ENCODE results near the gene ZNRD2.
"Not testable (repeated sequence)": the region's sequence is repeated elsewhere in the genome, so short reads cannot be mapped to it uniquely, and the experiment has no call there.

Gene ZNRD2

DNA sequence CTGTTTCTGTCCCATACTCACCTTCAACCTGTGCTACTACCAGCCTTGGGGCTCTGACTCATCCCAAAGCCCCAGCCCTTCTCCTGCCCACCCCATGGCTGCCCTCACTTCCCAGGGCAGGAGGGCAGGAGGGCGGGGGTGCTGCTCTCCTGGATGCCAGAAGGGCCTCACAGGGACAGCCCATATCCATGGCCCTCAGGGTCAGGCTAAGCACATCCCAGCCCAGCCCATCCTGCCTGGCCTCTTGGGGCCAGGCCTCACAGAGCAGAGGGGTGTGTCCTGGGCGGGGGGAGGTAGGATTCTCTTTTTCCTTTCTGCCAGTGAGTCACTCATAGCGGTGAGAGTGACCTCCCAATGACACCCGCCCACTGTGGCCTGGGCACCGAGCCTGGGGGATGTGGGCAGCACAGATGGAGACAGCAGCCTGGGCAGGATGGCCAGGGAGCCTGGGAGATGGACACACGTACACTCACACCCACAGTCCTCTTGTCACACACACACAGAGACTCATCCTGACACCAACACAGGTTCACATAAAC lies 14.5 kb upstream of the ZNRD2 start:
- no peak for DNase-seq (ENCODE audit: extremely low read depth in 1 of 2, low read depth in 1 of 2)

DNA sequence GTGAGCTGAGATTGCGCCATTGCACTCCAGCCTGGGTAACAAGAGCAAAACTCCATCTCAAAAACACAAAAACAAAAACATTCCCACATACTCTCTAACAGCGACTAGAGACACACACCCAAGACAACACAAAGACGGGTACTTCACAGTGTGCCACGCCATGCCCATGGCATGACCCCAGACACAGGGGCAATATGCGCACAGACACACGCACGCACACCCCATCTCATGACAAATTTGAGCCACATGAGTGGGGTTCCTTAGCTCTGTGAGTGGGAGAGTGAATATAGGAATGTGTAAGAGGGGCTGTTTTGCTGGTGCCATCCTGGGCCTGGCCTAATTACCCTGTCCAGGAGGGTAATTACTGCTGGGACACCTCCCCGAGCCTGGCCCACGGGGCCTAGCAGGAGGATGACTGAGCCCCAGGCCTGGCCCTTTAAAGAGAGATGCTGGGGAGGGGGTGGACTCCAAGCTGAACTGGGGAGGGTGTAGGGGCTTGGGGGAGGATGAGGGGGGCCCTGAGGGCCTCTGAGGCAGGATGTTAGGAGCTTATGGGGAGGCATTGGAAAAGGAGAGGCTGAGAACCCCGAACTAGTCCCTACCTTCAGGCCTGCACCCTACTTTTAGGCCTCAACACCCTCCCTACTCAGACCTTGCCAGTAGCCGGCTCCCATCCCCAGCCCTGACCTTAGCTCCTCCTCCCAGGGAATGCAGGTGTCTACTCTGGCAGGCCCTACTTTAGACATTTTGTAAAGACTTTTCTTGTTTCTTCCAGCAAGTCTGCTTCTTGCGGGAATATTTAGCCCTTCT lies 13.6 kb upstream of the ZNRD2 start:
- no peak for DNase-seq (ENCODE audit: extremely low read depth in 1 of 2, low read depth in 1 of 2)

DNA sequence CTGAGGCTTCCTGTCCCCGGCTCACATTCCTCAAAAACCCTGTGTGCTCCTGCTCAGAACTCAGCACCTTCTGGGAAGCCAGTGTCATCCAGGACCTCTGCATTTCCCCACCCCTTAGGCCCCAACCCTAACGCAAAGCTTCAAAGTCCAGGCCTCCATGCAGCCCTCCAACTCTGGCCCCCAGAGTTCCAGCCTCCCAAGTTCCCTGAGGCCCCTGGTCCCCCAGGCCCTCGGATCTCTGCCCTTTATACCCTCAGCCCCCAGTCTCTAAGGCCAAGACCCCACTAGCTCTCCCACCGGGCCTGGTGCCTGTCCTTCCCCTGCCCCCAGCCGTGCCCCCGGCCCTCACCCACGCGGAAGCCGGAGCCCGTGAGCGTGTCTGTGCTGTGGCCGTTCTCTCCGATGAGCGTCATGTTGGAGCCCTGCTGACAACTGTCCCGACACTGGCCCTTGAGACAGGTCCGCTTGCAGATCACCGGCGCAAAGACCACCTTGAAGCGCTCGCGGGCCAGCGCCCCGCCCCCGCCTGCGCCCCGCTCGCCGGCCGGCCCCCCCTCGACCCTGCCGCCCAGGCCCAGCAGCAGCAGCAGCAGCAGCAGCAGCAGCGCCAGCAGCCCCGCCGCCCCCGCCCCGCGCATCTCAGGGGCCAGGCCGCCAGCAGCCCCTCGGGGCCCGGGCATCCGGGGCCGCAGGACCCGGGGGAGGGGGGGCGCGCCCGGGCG lies 12.8 kb upstream of the ZNRD2 start:
- DNase-seq (ENCODE audit: extremely low read depth in 1 of 2, low read depth in 1 of 2), result no peak

DNA sequence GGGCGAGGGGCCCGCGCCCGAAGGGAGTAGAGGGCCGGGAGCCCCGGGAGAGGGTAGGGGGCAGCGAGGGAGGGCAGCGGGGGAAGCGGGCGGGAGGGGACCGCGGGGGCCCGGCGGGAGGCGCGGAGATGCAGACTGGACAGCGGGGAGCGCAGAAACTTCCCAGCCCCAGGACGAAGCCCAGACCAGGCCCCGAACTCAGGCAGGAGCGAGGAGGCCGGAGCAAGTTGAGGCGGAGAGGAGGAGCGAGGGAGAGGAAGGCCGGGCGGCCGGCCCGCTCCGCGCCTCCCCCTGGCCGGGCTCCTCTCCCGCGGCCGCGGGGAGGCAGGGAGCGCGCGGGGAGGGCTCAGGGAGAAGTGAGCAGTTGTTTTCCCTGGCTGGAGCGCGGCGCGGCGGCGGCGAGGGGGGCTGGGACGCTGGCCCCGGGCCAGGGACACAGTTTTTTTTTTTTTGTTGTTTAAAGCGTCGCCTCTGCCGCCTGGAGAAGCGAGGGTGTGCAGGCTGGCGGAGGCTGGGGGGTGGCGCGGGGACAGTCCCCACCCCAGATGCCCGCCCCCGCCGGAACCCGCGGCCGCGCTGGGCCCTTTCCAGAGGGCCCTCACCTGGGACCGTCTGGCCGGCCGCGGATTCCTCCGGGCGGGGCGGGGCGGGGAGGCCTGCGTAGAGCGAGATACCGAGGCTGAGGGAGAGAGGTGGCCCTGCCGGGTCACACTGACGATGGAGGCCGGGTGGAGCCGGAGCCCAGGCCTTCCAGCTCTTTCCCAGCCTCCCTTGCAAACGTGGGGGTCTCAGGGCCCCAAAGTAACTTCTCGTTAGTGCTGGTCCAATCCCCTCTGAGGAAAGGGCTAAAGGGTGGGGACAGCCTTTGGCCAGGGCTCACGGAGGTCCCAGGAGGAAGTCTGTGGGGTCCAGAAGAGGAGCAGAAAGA lies 12.0 kb upstream of the ZNRD2 start, which contains the start of gene LTBP3:
LTBP3 (minus strand) TSS at position 358 of the 928 bp plus-strand sequence. CDS start 400 bp downstream, outside the sequence.
- no peak for DNase-seq (ENCODE audit: extremely low read depth in 1 of 2, low read depth in 1 of 2)

DNA sequence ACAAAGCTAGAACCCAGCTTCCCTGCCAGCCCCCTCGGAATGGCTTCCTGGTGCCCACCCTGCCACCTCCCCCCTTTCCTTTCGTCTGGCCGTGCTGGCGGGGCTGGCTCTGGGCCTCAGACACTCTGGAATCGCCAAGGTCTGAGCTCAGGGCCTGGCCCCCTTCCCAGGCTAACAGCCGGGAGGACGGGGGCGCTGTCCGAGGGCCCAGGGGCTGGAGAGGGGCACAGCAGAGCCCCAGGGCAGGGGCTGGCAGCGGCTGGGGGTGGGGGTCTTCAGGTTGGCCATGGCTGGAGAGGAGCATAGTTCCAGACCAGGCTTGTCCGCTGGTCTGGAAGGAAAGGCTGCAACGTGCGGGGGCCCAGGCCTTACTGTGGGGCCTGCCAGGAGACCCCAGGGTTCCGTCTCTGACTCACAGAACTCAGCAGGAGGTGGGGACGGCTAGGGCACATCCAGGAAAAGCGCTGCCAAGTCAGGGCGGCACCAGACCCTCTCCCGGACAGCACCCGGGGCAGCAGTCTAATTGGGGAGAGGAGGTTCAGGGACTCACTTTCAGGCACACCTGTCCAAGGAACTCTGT lies 11.3 kb upstream of the ZNRD2 start:
- DNase-seq (ENCODE audit: extremely low read depth in 1 of 2, low read depth in 1 of 2), result no peak

DNA sequence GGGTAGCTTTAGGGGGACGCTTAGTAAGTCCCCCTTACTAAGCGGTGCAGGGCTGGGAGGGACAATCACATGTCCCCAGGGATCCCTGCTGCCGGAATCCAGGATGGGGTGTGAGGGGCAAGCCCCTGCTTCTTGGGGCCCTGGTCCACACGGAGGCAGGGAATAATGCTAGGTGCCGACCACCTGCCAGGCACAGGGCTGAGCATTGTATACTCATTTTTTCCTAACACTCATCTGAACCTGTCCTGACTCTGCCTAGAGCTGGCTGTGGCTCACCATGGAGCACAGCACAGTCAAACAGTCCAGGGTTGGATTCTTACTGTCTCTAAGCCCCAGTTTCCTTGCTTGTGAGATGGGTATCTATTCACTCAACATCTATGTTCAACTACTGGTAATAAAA lies 10.7 kb upstream of the ZNRD2 start:
- DNase-seq (ENCODE audit: extremely low read depth in 1 of 2, low read depth in 1 of 2), result no peak

DNA sequence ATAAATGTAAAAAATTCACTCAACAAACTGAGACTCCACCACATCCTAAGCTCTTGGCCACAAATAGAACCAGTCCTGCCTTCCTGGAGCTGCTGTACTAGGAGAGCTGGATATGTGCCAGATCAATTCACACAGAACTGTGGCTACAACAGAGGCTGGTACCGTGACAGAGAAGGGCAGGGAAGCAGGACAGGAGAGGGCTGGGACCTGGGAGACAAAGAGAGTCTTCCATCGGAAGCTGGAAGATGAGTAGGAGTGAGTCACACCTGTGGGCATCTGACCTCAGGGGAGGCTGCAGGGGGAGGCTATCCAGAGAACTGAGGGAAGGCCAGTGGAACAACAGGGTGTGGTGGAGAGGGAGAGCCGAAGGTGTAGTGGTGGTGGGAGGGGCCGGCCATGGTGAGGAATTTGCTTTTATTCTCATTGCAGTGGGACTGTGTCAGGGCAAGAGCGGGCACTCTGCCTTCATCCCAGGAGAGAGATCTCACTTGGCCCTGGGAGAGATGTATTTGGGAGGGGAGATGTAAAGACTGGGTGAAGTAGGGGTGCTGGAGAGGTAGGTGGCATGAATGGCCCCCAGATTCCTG lies 10.2 kb upstream of the ZNRD2 start:
- DNase-seq (ENCODE audit: extremely low read depth in 1 of 2, low read depth in 1 of 2), result no peak

DNA sequence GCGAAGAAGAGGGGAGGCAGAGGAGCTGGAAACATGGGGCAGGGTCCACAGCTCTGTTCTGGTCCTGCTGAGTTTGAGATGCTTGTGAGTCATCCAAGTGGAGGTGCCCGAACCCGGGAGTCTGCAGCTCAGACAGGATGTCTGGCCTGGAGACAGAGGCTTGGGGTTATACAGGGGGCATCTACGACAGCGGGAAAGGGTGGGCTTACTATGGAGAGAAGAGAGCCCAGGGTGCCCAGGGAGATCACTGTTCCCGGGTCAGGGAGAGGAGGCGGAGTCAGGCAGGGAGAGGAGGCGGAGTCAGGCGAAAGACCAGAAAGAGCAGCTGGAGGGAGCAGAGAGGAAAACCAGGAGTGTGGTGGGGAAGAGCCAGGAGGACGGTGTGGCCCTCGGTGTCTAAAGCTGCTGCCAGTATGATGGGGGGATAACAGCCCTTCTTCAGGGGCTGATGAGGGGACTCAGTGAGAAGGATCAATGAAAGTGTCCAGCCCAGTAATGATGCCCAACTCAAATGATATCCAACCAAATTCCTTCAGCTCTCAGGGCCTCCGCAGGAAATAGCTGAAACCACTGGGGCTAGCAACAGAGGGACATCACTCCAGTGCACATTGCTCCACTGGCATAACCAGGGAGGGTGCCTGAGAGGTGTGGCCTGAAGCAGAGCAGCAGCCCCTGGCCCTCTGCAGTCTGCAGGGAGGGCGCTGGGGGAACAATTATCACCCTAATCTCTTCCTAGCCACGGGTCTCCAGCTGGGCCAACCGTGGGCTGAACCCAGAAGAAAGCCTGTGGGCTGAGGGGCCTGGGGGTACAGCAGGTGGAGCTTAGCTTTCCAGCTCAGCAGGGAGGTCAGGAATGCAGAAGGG lies 9.5 kb upstream of the ZNRD2 start:
- DNase-seq (ENCODE audit: extremely low read depth in 1 of 2, low read depth in 1 of 2), result no peak

DNA sequence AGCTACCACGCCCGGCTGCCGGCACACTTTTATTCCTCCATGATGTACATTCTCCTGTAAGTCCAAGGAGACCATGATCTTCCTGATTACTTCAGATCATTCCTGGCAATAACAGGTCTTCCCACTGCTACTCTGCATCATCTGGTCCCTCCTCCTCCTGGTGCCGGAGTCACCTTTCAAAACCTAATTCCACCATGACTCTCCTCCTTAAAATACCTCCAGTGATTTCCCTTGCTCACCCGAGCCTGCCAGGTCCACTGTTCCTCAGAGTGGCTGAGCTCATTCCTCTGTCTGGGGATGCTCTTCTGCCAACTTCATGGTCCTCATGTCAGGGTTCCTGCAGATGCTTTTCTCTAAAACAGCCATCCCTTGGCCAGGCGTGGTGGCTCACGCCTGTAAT lies 8.3 kb upstream of the ZNRD2 start:
- DNase-seq (ENCODE audit: extremely low read depth in 1 of 2, low read depth in 1 of 2), result no peak

DNA sequence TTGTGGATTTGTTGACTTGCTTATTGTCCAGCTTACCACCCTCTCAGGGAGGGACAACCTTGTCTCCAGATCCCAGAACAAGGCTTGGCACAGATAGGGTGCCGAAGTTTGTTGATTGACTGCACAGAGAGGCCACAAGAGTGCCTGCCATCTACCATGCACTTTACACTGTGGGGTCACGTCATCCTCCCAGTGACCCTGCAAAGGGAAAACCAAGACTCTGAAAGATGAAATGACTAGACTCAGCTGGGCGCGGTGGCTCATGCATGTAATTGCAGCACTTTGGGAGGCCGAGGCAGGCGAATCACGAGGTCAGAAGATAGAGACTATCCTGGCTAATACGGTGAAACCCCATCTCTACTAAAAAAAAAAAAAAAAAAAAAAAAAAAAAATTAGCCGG lies 7.5 kb upstream of the ZNRD2 start:
- DNase-seq (ENCODE audit: extremely low read depth in 1 of 2, low read depth in 1 of 2), result no peak

DNA sequence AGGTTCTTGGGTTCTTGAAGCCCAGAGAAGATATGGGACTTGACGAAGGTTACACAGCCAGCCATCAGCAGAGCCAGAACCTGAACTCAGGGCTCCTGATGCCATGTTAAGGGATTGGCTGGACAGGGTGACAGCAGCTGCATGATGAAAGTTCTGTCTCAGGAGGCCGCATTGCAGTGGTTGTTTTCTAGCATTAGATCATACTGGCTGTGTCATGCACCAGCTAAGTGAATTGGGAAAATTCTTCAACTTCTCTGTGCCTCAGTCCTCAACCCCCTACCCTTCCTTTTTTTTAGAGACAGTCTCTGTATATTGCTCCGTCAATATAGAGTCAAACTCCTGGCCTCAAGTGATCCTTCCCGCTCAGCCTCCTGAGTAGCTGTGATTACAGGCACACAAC lies 6.7 kb upstream of the ZNRD2 start:
- DNase-seq (ENCODE audit: extremely low read depth in 1 of 2, low read depth in 1 of 2), result no peak

DNA sequence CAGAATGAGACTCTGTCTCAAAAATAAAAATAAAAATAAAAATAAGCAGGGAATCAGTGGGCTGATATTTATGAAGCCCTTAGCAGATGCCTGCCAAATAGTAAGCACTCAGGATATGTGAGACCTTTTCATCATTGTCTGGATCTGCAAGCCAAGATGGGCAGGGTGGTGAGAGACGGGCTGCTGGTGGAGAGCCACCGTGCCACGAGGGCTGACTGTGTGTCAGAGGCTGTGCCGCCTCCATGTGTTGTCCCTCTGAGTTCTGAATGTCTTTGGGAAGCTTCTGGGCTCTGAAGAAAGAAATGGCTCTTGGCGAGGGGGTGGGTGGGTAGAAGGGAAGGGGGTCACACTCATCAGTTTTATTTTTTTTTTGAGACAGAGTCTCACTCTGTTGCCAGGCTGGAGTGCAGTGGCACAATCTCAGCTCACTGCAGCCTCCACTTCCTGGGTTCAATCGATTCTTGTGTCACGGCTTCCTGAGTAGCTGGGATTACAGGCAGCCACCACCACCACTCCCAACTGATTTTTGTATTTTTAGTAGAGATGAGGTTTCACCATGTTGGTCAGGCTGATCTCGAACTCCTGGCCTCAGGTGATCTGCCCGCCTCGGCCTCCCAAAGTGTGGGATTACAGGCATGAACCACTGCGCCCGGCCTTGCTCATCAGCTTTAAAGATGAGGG lies 5.3 kb upstream of the ZNRD2 start:
- DNase-seq (ENCODE audit: extremely low read depth in 1 of 2, low read depth in 1 of 2), result not testable (repeated sequence)

DNA sequence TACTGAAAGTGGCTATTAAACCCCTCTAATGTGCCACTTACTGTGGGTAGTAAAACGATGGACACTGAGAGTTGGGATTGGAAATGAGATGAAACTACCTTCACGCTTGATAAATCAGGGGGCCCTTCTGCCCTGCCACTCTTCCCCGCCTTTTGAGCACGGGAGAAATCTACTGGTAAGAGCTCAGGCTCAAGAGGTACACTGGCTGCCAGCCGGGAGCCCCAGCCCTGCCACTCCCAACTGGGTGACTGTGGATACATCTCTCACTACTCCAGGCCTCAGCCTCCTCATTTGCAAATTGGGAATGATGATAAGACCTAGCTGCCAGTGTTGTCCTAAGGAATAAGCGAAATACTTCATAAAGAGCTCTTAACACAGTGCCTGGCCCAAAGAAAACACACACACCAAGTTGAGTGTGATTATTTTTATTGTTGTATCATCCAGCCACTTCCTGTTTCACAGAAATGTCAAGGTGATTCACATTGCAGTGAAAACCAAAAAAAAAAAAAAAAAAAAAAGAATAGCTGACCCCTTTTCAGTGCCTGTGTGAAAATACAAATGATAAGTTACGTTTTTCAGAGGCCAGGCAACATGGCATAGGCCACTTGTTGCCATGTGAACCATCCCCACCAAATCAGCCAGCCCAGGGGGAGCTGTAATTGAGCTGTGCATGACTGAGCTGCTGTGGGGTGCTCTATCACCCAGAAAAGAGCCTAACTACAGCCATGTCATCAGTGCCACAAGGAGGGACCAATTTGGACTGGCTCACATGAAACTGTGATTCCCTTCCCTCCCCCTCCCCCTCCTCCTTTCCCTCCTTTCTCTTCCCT lies 4.4 kb upstream of the ZNRD2 start:
- no peak for DNase-seq (ENCODE audit: extremely low read depth in 1 of 2, low read depth in 1 of 2)

DNA sequence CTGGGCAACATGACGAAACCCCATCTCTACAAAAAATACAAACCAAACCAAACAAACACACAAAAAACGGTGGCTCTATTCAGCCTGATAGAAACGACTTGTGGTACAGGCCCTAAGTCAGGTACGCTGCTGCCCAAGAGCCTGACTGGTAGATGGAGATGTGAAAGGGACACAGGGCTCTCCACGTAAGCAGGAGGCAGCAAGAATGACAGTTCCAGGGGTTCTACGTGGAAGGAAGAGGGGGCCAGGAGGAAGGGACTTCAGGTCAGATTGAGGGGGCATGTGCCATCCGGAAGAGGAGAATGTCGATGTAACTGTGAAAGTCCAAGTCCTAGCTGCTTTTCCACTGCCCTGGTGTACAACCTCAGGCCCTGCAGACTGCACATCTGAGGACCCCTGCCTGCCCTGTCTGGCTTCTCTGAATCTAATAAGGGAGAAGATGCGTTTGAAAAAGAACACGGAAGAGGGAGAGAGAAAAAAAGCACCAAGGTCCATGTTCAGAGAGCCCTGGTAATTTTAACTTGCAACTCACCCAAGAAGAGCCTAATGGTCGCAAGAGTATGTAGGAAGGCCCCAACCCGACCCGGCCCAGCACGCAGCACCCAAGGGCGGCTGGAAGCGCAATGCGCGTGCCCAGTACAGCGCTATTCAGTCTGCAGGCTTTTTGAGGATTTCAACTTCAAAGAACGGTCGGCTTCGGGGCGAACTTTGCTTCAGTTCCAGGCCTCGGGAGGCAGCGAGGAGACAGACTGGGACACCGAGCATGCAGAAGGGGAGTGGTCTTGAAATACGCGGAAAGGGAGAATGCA lies 909 bp upstream of the ZNRD2 start:
- DNase-seq (ENCODE audit: extremely low read depth in 1 of 2, low read depth in 1 of 2), result no peak

DNA sequence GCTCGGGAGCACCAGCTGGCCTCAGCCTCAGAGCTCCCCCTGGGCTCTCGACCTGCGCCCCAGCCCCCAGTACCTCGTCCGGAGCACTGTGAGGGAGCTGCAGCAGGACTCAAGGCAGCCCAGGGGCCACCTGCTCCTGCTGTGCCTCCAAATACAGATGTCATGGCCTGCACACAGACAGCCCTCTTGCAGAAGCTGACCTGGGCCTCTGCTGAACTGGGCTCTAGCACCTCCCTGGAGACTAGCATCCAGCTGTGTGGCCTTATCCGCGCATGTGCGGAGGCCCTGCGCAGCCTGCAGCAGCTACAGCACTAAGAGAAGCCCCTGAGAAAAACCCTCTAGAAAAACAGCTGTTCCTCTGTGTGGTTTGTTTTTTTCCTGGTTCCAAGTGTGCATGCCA lies 1.1 kb downstream of the ZNRD2 start:
- no peak for DNase-seq (ENCODE audit: extremely low read depth in 1 of 2, low read depth in 1 of 2)

DNA sequence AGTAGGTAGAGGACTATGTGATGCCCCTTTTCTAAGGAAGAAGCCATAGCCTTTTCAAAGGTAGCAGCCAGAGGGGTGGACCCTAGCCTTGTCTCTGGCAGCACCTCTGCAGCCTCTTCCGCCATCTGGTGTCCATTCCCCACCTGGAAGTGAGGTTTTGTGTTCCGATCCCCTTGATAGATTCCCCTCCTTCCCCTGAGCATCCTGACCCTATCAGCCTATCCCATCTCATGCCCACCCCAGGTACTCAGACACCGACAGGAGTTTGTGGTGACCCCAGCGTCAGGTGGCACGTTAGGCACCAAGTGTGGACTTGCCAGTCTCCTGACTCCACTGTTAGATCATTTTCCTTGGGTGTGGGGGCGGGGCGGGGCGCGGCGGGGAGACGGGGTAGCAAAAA lies 1.7 kb downstream of the ZNRD2 start:
- DNase-seq (ENCODE audit: extremely low read depth in 1 of 2, low read depth in 1 of 2), result no peak

All from stimulated activated CD8-positive, alpha-beta memory T cell treated with anti-CD3 and anti-CD28 coated beads, Interleukin-7, amount 100 ng/mL, for 48 hours (primary cell).